ENCODE results near the gene EN2.
"Not testable (repeated sequence)": the region's sequence is repeated elsewhere in the genome, so short reads cannot be mapped to it uniquely, and the experiment has no call there.

EN2 gene

GRCh38 chr7:155426543-155427410, 31.2 kb upstream of the EN2 start:
- no peak for DNase-seq

- no peak for DNase-seq
Observed at GRCh38 chr7:155427411-155428038, 30.4 kb upstream of the EN2 start.

DNA sequence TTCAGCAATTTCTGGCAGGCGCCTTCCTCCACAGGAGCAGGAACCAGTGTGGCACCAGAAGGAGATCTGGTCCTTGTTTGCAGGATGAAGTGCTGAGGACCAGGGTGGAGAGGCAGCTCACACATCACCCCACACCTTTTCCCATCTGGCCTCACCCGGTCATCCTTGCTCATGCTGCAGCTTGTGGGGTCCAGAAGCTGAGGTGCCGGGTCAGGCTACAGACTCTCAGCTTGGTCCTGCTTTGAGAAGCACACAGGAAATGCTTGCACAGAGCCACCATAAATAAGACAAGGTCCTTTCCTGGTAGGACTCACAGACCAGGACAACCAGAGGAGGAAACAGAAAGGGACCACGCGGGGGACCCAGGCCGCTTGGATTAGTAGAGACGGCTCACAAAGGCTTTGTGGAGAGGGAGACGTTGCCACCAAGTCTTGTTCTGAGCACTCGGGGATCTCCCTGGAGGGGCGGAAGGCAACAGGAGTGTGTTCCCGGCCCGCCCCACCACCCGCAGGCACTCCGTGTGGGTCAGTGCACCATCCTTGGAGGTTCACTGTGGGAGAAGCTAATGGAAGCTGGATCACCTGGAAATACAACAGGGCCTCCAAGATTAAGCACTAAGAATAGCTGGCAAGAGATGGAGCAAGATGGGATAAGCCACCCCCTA, 29.6 kb upstream of the EN2 start:
- no peak for DNase-seq

DNA sequence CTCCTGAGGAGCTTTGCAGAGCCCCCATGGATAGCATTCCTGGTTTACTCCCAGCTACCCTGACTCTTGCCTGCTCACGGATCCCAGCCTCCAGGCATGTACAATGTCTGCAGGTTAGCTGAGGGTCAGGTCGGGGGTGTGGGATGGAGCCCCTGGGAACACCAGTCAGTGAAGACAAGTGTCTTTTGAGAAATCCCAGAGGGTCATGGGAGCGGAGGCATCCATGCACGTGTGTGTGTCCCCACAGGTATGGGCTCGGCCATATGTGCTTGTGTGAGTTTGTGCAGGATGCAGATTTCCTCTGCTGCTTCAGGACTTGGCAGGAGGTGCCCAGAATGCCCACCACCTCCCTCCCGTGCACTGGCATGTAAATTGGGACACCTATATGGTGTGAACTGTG, 28.3 kb upstream of the EN2 start:
- DNase-seq: no peak

GRCh38 chr7:155430606-155431005, 27.3 kb upstream of the EN2 start:
- no peak for DNase-seq

- no peak for DNase-seq
Observed at GRCh38 chr7:155431231-155431630, 26.7 kb upstream of the EN2 start.

DNA sequence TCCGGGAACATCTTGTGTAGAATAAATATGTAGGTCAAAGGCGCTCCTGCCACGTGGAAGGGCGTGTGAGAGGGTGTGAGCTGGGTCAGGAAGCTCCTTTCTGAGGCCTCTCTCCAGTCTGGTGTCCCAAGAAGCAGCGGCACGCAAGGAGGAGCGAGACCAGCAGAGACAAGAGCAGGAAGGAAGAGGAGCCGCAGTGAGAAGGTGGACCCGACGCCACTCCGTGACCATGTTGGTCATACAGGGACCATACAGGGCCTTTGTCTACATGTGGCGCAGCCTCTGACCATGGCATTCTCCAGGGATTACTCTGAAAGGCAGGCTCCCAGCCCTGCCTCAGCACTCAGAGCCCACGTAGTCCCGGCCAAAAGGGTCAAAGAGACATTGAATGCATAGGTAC, 26.2 kb upstream of the EN2 start:
- no peak for DNase-seq

DNA sequence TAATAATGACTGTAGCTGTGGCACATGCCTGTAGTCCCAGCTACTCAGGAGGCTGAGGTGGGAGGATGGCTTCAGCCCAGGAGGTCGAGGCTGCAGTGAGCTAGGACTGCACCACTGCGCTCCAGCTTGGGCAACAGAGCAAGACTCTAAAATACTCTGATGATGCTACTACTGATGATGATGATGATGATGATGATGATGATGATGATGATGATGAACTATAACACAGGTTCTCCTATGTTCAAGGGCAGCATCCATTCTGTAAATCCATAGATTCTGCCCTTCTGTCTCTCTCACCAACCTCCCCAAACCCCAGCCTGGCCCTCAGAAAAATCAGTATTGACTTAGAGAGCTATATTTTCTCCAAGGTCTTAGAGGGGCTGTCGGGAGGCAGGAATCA, 22.8 kb upstream of the EN2 start:
- DNase-seq: no peak

- no peak for DNase-seq
Observed at GRCh38 chr7:155437836-155438235, 20.1 kb upstream of the EN2 start.

GRCh38 chr7:155438777-155439176, 19.2 kb upstream of the EN2 start:
- DNase-seq: no peak

- no peak for DNase-seq
Observed at GRCh38 chr7:155439311-155440017, 18.5 kb upstream of the EN2 start.

DNA sequence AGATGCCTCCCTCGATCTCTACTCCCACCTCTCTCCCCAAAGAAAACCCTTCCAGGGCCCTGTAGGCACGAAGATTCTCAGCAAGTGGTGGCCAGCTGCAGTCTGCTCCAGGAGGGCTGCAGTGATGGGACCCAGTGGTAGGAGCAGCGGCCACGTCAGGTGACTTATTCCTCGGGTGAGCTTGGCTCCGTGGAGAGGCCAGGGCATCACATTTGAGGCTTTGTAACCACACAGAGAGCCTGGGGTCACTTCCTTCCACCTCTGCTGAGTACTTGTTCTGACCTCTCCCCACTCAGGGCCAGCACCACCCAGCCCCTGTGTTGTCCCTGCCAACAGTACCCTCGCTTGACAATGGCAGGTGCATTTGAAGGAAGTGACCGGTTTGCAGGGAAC, 17.9 kb upstream of the EN2 start:
- DNase-seq: no peak

DNA sequence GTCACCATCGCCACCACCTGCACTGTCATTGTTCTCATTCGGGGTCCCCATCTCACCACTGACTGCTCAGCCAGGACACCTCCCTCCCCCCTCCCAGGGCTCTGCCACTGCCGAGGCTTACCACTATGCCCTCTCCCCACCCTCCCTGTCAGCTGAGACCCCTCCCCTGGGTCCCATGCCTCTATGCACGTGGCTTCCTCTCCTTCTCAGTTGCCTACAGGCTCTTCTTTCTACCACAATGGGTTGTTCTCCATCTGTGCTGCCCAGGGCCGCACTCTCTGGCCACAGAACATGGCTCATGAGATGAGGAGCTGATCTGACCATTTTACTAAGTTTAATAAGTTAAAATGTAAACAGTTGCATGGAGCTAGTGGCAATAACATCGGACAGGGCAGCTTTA, 16.1 kb upstream of the EN2 start:
- no peak for DNase-seq

DNA sequence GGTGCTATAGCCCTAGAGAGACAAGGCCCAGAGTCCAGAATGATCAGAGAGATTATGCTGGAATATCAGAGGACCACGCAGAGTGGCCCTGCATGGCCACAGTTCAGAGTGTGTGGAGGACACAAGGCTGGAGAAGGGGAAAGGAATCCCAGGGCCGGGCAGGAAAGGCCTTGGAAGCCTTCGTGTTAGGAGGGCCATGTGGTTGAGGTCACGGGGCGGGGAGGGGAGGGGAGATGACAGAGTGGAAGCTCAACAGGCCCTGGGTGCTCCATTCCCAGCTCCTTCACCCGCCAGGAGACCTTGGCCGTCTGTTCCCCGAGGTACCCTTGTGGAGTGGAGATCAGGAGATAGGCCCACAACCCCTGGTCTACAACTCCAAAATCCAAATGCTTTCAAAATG, 13.2 kb upstream of the EN2 start:
- no peak for DNase-seq

DNA sequence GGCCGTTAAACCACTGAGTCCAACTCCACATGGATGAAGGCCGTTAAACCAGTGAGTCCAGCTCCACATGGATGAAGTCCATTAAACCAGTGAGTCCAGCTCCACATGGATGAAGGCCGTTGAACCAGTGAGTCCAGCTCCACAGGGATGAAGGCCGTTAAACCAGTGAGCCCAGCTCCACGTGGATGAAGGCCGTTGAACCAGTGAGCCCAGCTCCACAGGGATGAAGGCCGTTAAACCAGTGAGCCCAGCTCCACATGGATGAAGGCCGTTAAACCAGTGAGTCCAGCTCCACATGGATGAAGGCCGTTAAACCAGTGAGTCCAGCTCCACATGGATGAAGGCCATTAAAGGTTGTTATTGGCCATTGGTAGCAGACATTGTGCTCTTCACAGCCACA, 12.3 kb upstream of the EN2 start:
- DNase-seq: not testable (repeated sequence)

GRCh38 chr7:155447603-155448002, 10.3 kb upstream of the EN2 start:
- no peak for DNase-seq

DNA sequence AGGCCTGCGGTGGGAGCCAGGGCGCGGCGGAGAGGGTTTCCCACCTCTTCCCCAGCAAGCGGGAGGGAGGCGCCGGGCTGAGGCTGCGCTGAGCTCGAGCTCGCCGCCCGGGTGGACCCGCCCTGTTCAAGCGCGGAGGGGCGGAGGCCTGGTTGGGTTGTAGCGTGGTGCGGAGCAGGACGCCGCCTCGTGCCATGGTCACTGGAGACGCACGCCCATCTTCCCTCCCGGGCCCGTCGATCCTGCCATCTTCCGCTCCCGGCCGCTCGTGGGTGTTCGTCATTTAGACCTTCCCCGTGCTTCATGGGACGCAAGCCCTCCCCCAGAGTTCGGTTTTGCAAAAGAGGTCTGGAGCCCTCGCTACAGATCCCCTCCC, 9.3 kb upstream of the EN2 start:
- DNase-seq: no peak

DNA sequence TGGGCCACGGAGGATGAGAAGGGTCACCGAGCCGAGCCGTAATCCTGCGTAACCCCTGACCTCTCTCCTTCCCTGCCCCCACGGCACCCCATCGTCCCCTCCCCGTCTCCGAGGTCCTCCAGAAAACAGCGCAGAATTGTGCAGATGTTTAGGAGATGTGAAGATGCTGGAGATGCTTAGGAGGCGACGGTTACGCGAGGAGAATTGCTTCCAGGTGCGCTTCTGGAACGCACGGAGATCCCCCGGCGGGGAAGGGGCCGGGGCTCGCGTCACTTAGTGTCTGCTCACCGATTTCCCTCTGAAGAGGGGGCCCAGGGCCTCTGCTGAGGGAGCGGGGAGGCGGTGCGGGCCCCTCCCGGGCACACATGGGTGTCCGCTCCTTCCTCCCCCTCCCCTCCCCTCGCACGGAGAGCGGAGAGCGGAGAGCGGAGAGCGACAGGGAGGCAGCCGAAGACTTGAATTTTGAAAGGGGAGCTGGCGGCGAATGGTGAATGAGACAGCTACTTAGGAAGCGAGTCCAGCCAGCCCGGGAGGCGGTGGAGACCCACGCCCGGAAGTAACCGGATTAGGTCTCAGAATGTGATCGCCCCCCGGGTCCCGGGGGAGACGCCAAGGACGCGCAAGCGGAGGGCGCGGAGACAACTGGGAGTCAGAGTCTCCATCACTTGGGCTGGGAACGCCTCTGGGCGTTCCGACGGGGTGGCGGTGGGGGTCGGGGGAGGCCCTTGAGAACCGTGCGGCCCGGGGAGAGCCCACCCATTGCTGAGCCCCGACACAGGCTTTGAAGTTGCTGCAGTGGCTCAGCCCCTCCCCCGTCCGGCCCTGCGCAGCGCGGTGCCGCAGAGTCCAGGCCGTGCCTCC, 8.7 kb upstream of the EN2 start:
- DNase-seq: no peak

DNA sequence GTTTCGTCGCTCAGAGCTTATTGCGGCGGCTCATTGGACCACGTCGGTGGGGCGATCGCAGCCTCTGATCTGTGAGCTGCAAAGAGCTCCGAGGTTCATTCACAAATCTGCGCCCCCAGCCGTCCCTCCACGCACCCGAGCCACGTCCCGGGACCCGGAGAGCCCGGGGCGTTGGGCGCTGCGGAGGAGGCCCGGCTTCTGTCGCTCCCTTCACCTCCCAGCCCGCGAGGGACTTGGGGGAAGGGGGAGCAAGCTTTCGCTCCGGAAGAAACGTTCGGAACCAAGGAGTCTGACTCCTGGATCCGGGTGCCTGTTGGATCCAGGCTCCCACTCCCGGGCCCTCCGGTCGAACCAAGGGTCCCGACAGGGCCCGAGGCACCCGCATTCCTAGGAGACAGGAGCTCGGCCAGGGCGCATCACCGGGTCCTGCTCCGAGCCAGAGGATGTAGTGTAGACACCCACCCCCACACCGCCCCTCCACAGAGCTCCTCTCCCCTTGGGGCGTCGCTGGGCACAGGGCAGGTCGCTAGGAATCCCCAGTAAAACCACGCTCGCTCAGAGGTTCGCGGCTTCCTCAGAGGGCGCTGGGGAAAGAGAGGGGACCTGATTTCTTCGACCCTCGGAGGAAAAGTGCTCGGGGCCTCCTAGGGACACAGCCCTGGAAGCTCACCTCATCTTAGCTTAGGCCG, 7.9 kb upstream of the EN2 start:
- DNase-seq: no peak

DNA sequence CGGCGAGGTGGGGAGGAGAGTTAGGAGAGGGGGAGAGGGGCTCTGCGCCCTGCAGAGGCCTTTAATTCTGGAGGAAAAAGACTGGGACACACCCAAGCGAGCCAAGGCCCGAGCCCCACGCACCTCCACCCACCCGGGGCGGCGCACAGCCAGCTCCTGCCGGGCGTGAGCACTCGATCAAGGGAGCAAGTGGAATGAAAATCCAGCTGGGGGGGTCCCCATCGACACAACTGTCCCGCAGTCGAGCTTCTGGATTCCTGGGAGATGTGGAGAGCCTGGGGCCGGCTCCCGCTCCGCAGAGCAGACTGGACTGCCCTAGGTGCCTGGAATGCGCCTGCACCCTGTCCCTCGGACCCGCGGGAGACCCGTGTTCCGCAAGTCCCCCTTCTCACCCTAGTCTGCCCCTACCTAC, 7.4 kb upstream of the EN2 start:
- no peak for DNase-seq

DNA sequence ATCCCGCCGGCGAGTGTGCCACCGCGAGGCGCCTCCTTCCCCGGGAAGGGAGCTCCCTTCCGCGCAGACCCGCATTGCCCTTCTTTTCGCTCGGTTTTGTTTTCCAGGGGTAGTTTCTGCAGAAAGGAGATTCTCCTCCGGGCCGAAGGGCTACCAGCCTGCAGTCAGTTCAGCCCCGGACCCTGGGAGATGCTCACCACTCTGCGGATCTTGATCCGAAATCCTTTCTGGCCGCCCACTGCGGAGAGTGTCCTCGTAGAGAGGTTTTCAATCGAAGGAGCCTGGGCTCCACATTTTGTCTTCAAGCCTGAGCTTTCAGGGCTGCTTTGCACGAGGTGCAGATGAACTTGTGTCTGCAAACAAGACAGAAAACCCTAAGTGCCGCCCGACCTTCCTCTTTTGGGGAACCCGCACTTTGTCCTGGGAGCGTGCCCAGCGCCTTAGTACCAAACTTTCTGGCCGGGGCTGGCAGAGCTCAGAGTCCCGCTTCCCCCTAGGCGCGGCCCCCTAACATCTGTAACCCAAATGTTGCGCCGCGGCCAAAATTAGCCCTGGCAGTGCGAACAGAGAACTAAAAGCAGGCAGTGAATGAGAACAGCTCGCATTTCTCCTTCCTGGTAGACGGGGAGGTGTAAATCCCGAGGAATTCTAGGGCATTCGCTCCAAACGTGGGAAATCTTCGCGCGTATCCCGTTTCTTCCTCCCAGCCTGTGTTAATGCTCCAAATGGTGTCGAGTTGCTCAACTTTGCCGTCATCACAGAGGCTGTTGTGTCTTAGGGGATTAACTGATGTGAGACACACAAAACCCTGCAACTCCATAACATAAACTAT, 6.7 kb upstream of the EN2 start:
- no peak for DNase-seq
